Left renal cortex interstitium (tissue), 4 donors: Measurements from ENCODE around the gene SOWAHB. TPM values are rescaled to one million over a fixed set of nuclear protein-coding genes. Genes with fewer than 3 reads are reported as not detected.

Experiments
- DNase-seq, 4 donors: peaks; one replicate each; pipeline ENCODE4 v3.0.0-alpha.2; 2013; ENCODE audit warnings: low read depth in 4 of 4, low spot score in 2 of 4, missing footprints in 1 of 4
- polyA plus RNA-seq, 4 donors: library from polyadenylated mRNA; unstranded; fragments of 120-200 nt; gene quantifications; one replicate each; pipeline ENCODE4 v1.2.1, GENCODE V29; 2013; ENCODE audit not compliant: insufficient read length in 4 of 4

Gene SOWAHB
- polyA plus RNA-seq, result 1 to 10 TPM; 4.8 to 5.9 (median 5.4) TPM

- peak in 3 of 4 donors; percentile 42 to 60 (median 48) for DNase-seq
Observed at GRCh38 chr4:76897536-76898384, at the start of gene SOWAHB. Gene SOWAHB (minus strand): TSS chr4:76898144. CDS start chr4:76897849, 295 bp downstream.

GRCh38 chr4:76947369-76947768, 49.4 kb upstream of the SOWAHB start:
- no peak for DNase-seq

- DNase-seq, result no peak
Observed at GRCh38 chr4:76943790-76944189, 45.8 kb upstream of the SOWAHB start.

GRCh38 chr4:76943129-76943620, 45.2 kb upstream of the SOWAHB start:
- DNase-seq, result no peak

- no peak for DNase-seq
Observed at GRCh38 chr4:76939184-76939583, 41.2 kb upstream of the SOWAHB start.

- DNase-seq, result no peak
Observed at GRCh38 chr4:76931576-76932276, 33.8 kb upstream of the SOWAHB start.

- no peak for DNase-seq
Observed at GRCh38 chr4:76931087-76931486, 33.1 kb upstream of the SOWAHB start.

GRCh38 chr4:76930685-76931084, 32.7 kb upstream of the SOWAHB start:
- no peak for DNase-seq

GRCh38 chr4:76926841-76927240, 28.9 kb upstream of the SOWAHB start:
- DNase-seq, result no peak

GRCh38 chr4:76923619-76924357, 25.8 kb upstream of the SOWAHB start:
- DNase-seq, result no peak

- no peak for DNase-seq
Observed at GRCh38 chr4:76920715-76921114, 22.8 kb upstream of the SOWAHB start.

GRCh38 chr4:76909711-76910110, 11.8 kb upstream of the SOWAHB start:
- no peak for DNase-seq

GRCh38 chr4:76905521-76905920, 7.6 kb upstream of the SOWAHB start:
- DNase-seq, result no peak

GRCh38 chr4:76904646-76905190, 6.8 kb upstream of the SOWAHB start:
- no peak for DNase-seq

GRCh38 chr4:76902233-76902890, 4.4 kb upstream of the SOWAHB start:
- DNase-seq, result no peak

GRCh38 chr4:76898949-76899645, 1.2 kb upstream of the SOWAHB start:
- no peak for DNase-seq

GRCh38 chr4:76898385-76898692, 395 bp upstream of the SOWAHB start:
- DNase-seq, result no peak

- DNase-seq, result peak in 1 of 4 donors; percentile 43
Observed at GRCh38 chr4:76896614-76897535, 1.1 kb downstream of the SOWAHB start.

- DNase-seq, result no peak
Observed at GRCh38 chr4:76896048-76896447, 1.9 kb downstream of the SOWAHB start.
